Prostate gland (tissue), 2 donors: Measurements from ENCODE around the gene BLOC1S5. TPM values are rescaled to one million over a fixed set of nuclear protein-coding genes. Genes with fewer than 3 reads are reported as not detected.
A peak's percentile ranks its signal among the peaks of the same experiment; 100 is the strongest.
"Not testable (repeated sequence)": the region's sequence is repeated elsewhere in the genome, so short reads cannot be mapped to it uniquely, and the experiment has no call there.

Experiments used
- DNase-seq: peaks from one replicate; pipeline ENCODE4 v3.0.0-alpha.2; 2019; ENCODE audit warnings: low spot score
- H3K27ac ChIP-seq, 2 donors: fragments of 200-600 bp; sonication (generic); 2 replicates each; pipeline ENCODE4 v1.5.1; 2017 to 2019
- H3K27me3 ChIP-seq: fragments of 200-600 bp; sonication (generic); replicated peaks from 2 replicates; pipeline ENCODE4 v1.5.1; 2019; ENCODE audit not compliant: insufficient read depth
- H3K36me3 ChIP-seq, 2 donors: fragments of 200-600 bp; sonication (generic); 1 replicate in 1 of 2; 2 replicates in 1 of 2; pipeline versions ENCODE4 v1.5.1 to v1.8.1; 2017 to 2019
- H3K4me1 ChIP-seq: fragments of 200-600 bp; sonication (generic); replicated peaks from 2 replicates; pipeline ENCODE4 v1.5.1; 2019
- H3K4me3 ChIP-seq, 2 donors: fragments of 200-600 bp; sonication (generic); 2 replicates each; pipeline ENCODE4 v1.5.1; 2017 to 2019
- H3K9me3 ChIP-seq: fragments of 200-600 bp; sonication (generic); 2 replicates; pipeline ENCODE4 v1.5.1; 2017
- CTCF ChIP-seq, 4 experiments: fragments of 200-600 bp in 2 of 4; fragments of 450-650 bp in 2 of 4; sonication (generic) in 2 of 4; IDR thresholded peaks; 1 replicate in 3 of 4; 2 replicates in 1 of 4; pipeline ENCODE4 v1.5.1; 2016 to 2019; ENCODE audit warnings: antibody characterized with exemption in 4 of 4, mild to moderate bottlenecking in 2 of 4, moderate library complexity in 2 of 4
- POLR2A ChIP-seq: fragments of 450-650 bp; IDR thresholded peaks from one replicate; pipeline ENCODE4 v1.6.1; 2016; ENCODE audit warnings: antibody characterized with exemption, mild to moderate bottlenecking
- POLR2AphosphoS5 ChIP-seq: sonication (generic); formaldehyde crosslinking; IDR thresholded peaks from one replicate; pipeline ENCODE4 v1.6.1; 2017; ENCODE audit warnings: antibody characterized with exemption
- WGBS: methylation state at CpG from one replicate; pipeline ENCODE4 v1.1.5; 2018; 5-methylcytosine and 5-hydroxymethylcytosine counted together
- intact Hi-C: fragments of 100-400 bp; cut with DNase I; formaldehyde crosslinking; loops from one replicate; pipeline ENCODE4 v1.14.2; 2022
- total RNA-seq, 2 donors: library from RNA; depleted of rRNA; stranded (reverse); fragments of >200 nt; gene quantifications; one replicate each; pipeline ENCODE4 v1.1.0, GENCODE V29; 2016

The BLOC1S5 gene
- total RNA-seq, 2 donors from 2014 or later: 9.5 to 13.0 TPM

- H3K4me1 ChIP-seq: no peaks in the 10 kb centered on the region
- no peak overlapping the region for H3K27ac ChIP-seq
- WGBS: 37% methylated on average over 7 of the region's 7 CpGs
- no peaks in the 10 kb centered on the region for H3K9me3 ChIP-seq
- no peak overlapping the region for H3K4me3 ChIP-seq
- no peaks in the 10 kb centered on the region for H3K36me3 ChIP-seq
- TF ChIP-seq POLR2A: no peak
- TF ChIP-seq CTCF (IDR thresholded peaks at IDR 0.05): peak in 3 of 4 experiments; percentile 40 to 52 (median 51)
- TF ChIP-seq POLR2AphosphoS5: no peak
- intact Hi-C loops: loop anchor here (5.0 kb wide), 1 partner anchor 270 kb away; no protein-coding TSS in a partner anchor
- no peak for DNase-seq
- no peaks in the 10 kb centered on the region for H3K27me3 ChIP-seq
Observed at GRCh38 chr6:7992002-7992815, 72.0 kb downstream of the BLOC1S5 start.

- no peaks in the 10 kb centered on the region for H3K4me1 ChIP-seq
- no peaks in the 10 kb centered on the region for H3K36me3 ChIP-seq
- no peak overlapping the region for H3K4me3 ChIP-seq
- 96% methylated on average over 1 of the region's 1 CpG for WGBS
- no peaks in the 10 kb centered on the region for H3K9me3 ChIP-seq
- no peaks in the 10 kb centered on the region for H3K27me3 ChIP-seq
- TF ChIP-seq POLR2A (no peak), CTCF (IDR thresholded peaks at IDR 0.05) (no peak), POLR2AphosphoS5 (no peak)
- intact Hi-C loops: loop anchor here (5.0 kb wide), 1 partner anchor 269 kb away; no protein-coding TSS in a partner anchor
- no peak for DNase-seq
- no peak overlapping the region for H3K27ac ChIP-seq
Observed at GRCh38 chr6:7991536-7991935, 72.7 kb downstream of the BLOC1S5 start.

- no peaks in the 10 kb centered on the region for H3K4me1 ChIP-seq
- 90% methylated on average over 31 of the region's 31 CpGs for WGBS
- no peak overlapping the region for H3K27ac ChIP-seq
- intact Hi-C loops: no loop called here
- no peak for DNase-seq
- no peaks in the 10 kb centered on the region for H3K9me3 ChIP-seq
- no peak overlapping the region for H3K4me3 ChIP-seq
- no peaks in the 10 kb centered on the region for H3K36me3 ChIP-seq
- TF ChIP-seq POLR2A (no peak), CTCF (IDR thresholded peaks at IDR 0.05) (no peak), POLR2AphosphoS5 (no peak)
- no peaks in the 10 kb centered on the region for H3K27me3 ChIP-seq
Observed at GRCh38 chr6:7986219-7986618, 78.0 kb downstream of the BLOC1S5 start.

- WGBS: 77% methylated on average over 6 of the region's 6 CpGs
- H3K4me1 ChIP-seq, H3K27ac ChIP-seq, H3K9me3 ChIP-seq, H3K36me3 ChIP-seq, H3K27me3 ChIP-seq, intact Hi-C loops, H3K4me3 ChIP-seq, DNase-seq: not testable (repeated sequence)
Observed at GRCh38 chr6:7983967-7984366, 80.2 kb downstream of the BLOC1S5 start.

GRCh38 chr6:7979831-7980230, 84.4 kb downstream of the BLOC1S5 start:
- no peak for TF ChIP-seq POLR2AphosphoS5
- no peak for TF ChIP-seq CTCF (IDR thresholded peaks at IDR 0.05)
- no peak for TF ChIP-seq POLR2A
- H3K27ac ChIP-seq: no peak overlapping the region
- intact Hi-C loops: no loop called here
- H3K4me1 ChIP-seq: no peaks in the 10 kb centered on the region
- no peaks in the 10 kb centered on the region for H3K9me3 ChIP-seq
- no peaks in the 10 kb centered on the region for H3K27me3 ChIP-seq
- no peak for DNase-seq
- no peak overlapping the region for H3K4me3 ChIP-seq
- no peaks in the 10 kb centered on the region for H3K36me3 ChIP-seq
